Thyroid gland (tissue), 4 donors: ENCODE measurements around the gene TEX2. TPM values are rescaled to one million over a fixed set of nuclear protein-coding genes. Genes with fewer than 3 reads are reported as not detected.
A peak's percentile ranks its signal among the peaks of the same experiment; 100 is the strongest.
"Not testable (repeated sequence)": the region's sequence is repeated elsewhere in the genome, so short reads cannot be mapped to it uniquely, and the experiment has no call there.

ENCODE experiments used
- DNase-seq, 2 donors: peaks; one replicate each; pipeline ENCODE4 v3.0.0-alpha.2; 2019
- H3K27ac ChIP-seq, 3 donors: fragments of 200-600 bp; sonication (generic); 1 replicate in 2 of 3; 2 replicates in 1 of 3; pipeline ENCODE4 v1.5.1; 2016 to 2019; ENCODE audit warnings: mild to moderate bottlenecking in 1 of 3, moderate library complexity in 1 of 3
- H3K27me3 ChIP-seq: fragments of 200-600 bp; sonication (generic); one replicate; pipeline ENCODE4 v1.5.1; 2019
- H3K36me3 ChIP-seq, 2 donors: fragments of 200-600 bp; sonication (generic); one replicate each; pipeline ENCODE4 v1.5.1; 2016 to 2019
- H3K4me1 ChIP-seq, 2 donors: fragments of 200-600 bp; sonication (generic); one replicate each; pipeline ENCODE4 v1.5.1; 2017 to 2019
- H3K4me3 ChIP-seq, 3 donors: fragments of 200-600 bp; sonication (generic); replicated peaks in 1 of 3; 1 replicate in 2 of 3; 2 replicates in 1 of 3; pipeline ENCODE4 v1.5.1; 2016; ENCODE audit warnings: mild to moderate bottlenecking in 1 of 3
- H3K9me3 ChIP-seq: fragments of 200-600 bp; sonication (generic); one replicate; pipeline ENCODE4 v1.5.1; 2017
- CTCF ChIP-seq, 6 experiments: fragments of 200-600 bp in 3 of 6; fragments of 450-650 bp in 3 of 6; sonication (generic) in 3 of 6; IDR thresholded peaks; one replicate each; pipeline ENCODE4 v1.5.1; 2016 to 2019; ENCODE audit warnings: antibody characterized with exemption in 6 of 6, mild to moderate bottlenecking in 2 of 6, inconsistent platforms in 1 of 6, moderate library complexity in 1 of 6
- POLR2A ChIP-seq, 2 donors: fragments of 450-650 bp; IDR thresholded peaks; one replicate each; pipeline ENCODE4 v1.6.1; 2017; ENCODE audit warnings: antibody characterized with exemption in 2 of 2, mild to moderate bottlenecking in 2 of 2, moderate library complexity in 1 of 2
- WGBS, 2 donors: methylation state at CpG; one replicate each; pipeline ENCODE4 v1.1.5; 2017; 5-methylcytosine and 5-hydroxymethylcytosine counted together
- intact Hi-C: fragments of 100-400 bp; cut with DNase I; formaldehyde crosslinking; loops from one replicate; pipeline ENCODE4 v1.15.1; 2023
- total RNA-seq, 4 donors: library from RNA; depleted of rRNA; stranded (reverse); fragments of >200 nt; gene quantifications; one replicate each; pipeline ENCODE4 v1.2.3, GENCODE V29; 2016

Gene TEX2
- total RNA-seq, 4 donors from 2014 or later, result 63.9 to 101 (median 71.7) TPM

- H3K27me3 ChIP-seq, result no peaks in the 10 kb centered on the region
- no peak for DNase-seq
- H3K4me1 ChIP-seq, result peaks cover 0 to 15% of the 10 kb centered on the region in 2 donors
- intact Hi-C loops, result no loop called here
- peaks cover 0 to 4% of the 10 kb centered on the region in 2 donors for H3K36me3 ChIP-seq
- TF ChIP-seq POLR2A (IDR thresholded peaks at IDR 0.05) (no peak), CTCF (IDR thresholded peaks at IDR 0.05) (no peak)
- no peak overlapping the region for H3K27ac ChIP-seq
- 95 to 98% methylated on average over 15 of the region's 15 CpGs for WGBS, 2 donors
- no peak overlapping the region for H3K4me3 ChIP-seq
- H3K9me3 ChIP-seq, result no peaks in the 10 kb centered on the region
These were observed 75.0 kb downstream of the TEX2 start for GRCh38 chr17:64188088-64188487.

GRCh38 chr17:64187093-64187895 lies 75.8 kb downstream of the TEX2 start:
- Histone ChIP-seq H3K27ac (no peak overlapping the region), H3K36me3 (peaks cover 0 to 2% of the 10 kb centered on the region in 2 donors), H3K27me3 (no peaks in the 10 kb centered on the region), H3K4me3 (no peak overlapping the region), H3K4me1 (peaks cover 0 to 15% of the 10 kb centered on the region in 2 donors), H3K9me3 (no peaks in the 10 kb centered on the region)
- intact Hi-C loops, result no loop called here
- 97% methylated on average over 11 of the region's 11 CpGs for WGBS, 2 donors
- no peak for TF ChIP-seq POLR2A (IDR thresholded peaks at IDR 0.05)
- no peak for DNase-seq

- Histone ChIP-seq H3K27me3 (no peaks in the 10 kb centered on the region), H3K9me3 (no peaks in the 10 kb centered on the region), H3K27ac (peak overlapping the region in 2 of 3 donors; percentile 15 to 21), H3K36me3 (no peaks in the 10 kb centered on the region), H3K4me3 (no peak overlapping the region), H3K4me1 (peaks cover 0 to 15% of the 10 kb centered on the region in 2 donors)
- no peak for DNase-seq
- intact Hi-C loops, result no loop called here
- WGBS, 2 donors, result 88 to 90% methylated on average over 12 of the region's 12 CpGs
- TF ChIP-seq POLR2A (IDR thresholded peaks at IDR 0.05) (no peak), CTCF (IDR thresholded peaks at IDR 0.05) (no peak)
These were observed 76.6 kb downstream of the TEX2 start for GRCh38 chr17:64186171-64187092.

- H3K27me3 ChIP-seq, intact Hi-C loops, H3K4me3 ChIP-seq, H3K9me3 ChIP-seq, H3K36me3 ChIP-seq: not testable (repeated sequence)
- peak; percentile 54 to 66 for DNase-seq
- WGBS, 2 donors, result 43 to 60% methylated on average over 9 of the region's 9 CpGs
- Histone ChIP-seq H3K27ac (peak overlapping the region; percentile 15 to 21 (median 15)), H3K4me1 (peaks cover 0 to 13% of the 10 kb centered on the region in 2 donors)
These were observed 77.5 kb downstream of the TEX2 start for GRCh38 chr17:64185557-64185956.

- DNase-seq, result no peak
- H3K4me1 ChIP-seq, result peaks cover 0 to 12% of the 10 kb centered on the region in 2 donors
- 97 to 98% methylated on average over 3 of the region's 3 CpGs for WGBS, 2 donors
- no peak overlapping the region for H3K4me3 ChIP-seq
- peak overlapping the region; percentile 15 to 21 (median 15) for H3K27ac ChIP-seq
- intact Hi-C loops, result no loop called here
- no peak for TF ChIP-seq POLR2A (IDR thresholded peaks at IDR 0.05)
- no peak for TF ChIP-seq CTCF (IDR thresholded peaks at IDR 0.05)
- H3K36me3 ChIP-seq, result no peaks in the 10 kb centered on the region
- no peaks in the 10 kb centered on the region for H3K27me3 ChIP-seq
- H3K9me3 ChIP-seq, result no peaks in the 10 kb centered on the region
These were observed 78.0 kb downstream of the TEX2 start for GRCh38 chr17:64185101-64185500.
